HG03095 (cell line): Measurements from ENCODE around the gene EPHA2.
"Not testable (repeated sequence)": the region's sequence is repeated elsewhere in the genome, so short reads cannot be mapped to it uniquely, and the experiment has no call there.

Experiments used
- ATAC-seq: cut with Tn5 transposase; IDR thresholded peaks from one replicate; pipeline ENCODE4 v1.9.1; 2021; ENCODE audit warnings: moderate library complexity; ENCODE audit not compliant: unreplicated experiment

The EPHA2 gene

DNA sequence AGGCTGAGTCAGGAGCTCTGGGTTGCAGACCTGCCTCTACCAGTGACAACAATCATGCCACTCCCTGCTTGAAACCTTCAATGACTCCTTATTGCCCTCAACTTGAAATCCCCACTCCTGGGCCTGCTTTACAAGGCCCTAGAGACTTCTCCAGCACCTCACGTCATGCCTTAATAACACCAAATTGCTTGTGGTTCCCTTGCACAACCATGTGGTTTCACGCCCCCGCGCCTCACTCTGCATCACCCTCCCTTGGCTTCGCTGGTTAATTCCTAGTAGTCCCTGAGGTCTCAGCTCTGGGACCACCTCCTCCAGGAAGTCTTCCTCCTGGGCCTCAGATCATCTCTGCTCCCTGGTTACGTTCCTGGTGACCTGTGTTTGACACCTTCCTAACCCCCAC, 33.0 kb downstream of the EPHA2 start:
- ATAC-seq: no peak

DNA sequence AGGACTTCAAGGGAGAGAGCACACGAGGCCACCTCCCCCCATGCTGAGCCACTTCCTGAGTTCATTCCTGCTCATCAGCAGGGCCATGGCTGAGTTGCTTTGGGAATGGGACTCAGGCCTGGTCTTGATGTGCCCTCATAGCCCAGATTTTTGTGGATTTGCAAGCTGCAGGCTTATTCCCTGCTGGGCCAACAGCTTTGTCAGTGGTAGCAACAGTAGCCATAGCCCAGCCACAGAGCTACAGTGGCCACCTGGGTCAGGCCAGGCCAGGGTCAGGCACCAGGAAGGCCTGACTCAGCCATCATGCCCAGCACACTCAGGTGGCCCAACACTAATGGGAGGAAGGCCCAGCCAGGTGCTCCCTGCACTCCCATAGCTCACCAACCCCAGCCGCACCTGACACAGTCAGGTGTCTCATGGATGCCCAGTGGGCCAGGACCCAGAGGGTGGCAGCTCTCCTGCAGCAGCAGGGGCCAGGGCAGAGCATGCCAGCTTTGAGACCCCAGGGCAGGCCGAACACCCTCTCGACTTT, 33.5 kb downstream of the EPHA2 start:
- no peak for ATAC-seq

DNA sequence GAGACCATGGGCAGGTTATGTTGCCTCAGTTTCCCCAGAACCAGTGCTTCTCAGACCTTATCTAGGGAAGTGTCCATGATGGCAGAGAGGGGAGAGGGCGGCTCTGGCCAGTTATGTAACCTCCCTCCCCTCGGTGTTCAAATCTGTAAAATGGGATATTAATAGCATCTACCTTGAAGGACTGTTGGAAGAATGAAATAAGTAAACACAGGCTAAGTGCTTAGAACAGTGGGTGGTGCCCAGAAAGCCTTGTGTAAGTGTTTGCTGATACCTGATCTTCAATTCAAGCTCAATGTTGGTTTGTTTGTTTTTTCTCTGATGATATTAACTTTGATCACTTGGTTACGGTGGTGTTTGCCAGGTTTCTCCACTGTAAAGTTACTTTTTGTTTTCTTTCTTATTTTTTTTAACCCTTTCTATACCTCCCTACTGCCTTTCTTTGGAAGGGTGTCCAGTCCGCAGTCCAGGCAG, 34.9 kb downstream of the EPHA2 start:
- ATAC-seq: no peak

DNA sequence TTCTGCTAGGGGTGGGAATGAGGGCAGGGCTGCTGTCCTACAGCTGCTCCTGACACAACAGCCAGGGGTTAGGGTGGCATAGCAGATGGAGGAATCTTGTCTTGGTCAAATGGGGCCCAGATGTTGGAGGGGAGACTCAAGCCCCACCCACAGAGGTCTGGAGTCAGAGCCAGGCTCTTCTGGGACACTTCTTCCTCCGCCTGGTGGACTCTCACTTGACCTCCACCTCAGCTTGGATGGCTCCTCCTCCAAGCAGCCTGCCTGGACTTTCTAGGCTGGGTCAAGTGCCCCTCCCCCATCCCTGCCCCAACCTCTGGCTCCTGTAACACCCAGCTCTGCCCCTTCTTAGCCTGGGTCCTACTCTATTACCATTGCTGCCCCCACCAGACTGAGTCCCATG, 35.5 kb downstream of the EPHA2 start:
- ATAC-seq: no peak

DNA sequence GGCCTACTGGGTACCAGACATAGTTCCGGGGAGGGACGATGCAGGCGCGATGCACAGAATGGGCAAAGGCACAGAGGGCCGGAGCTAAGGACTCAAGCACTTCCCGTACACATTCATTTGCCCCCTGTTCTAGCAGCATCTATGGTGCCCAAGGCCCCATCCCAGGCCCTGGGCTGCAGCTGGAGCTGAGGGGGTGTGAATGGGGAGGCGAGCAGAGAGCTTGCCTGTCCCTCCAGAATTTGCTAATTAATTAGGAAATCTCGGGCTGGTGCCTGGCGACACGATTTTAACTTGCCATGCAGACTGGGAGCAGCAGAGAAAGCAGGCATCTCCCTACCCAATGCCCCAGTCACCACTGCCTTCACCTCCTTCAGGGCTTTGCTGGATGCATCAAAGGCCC, 35.9 kb downstream of the EPHA2 start:
- ATAC-seq: no peak

DNA sequence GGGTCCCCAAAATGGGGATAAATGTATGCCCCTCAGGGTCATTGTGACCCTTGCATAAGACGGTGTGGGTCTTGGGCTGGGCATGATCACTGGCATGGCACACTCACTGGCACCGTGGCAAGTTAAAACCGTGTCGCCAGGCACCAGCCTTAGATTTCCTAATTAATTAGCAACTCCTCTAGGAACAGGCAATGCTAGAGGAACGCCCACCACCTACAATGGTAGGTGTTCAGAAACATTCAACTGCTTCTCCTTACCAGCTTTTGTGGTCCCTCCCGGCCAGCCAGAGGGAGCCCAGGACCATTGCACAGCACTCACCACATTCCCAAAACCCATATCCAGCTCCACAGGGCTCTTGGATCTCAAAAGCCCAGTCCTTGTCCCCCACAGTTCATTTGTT, 36.4 kb downstream of the EPHA2 start:
- no peak for ATAC-seq

DNA sequence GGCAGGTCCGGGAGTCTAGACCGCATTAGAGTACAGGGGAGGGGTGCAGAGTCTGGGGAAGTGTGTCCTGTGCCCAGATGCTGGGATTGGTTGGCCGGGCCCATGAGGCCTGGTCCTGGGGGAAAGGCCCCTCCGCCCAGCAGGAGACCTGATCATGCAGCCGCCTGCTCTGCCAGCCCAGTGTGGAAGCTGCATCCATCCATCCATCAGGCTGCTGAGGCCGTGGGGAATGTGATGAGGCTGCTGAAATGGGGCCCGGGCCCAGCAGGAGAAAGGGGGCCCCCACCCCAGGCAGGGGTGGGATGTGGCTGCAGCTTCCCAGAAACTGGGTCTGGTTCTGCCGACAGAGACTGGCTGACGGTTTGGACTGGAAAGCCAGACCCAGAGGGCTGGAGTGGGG, 37.2 kb downstream of the EPHA2 start:
- ATAC-seq: no peak

DNA sequence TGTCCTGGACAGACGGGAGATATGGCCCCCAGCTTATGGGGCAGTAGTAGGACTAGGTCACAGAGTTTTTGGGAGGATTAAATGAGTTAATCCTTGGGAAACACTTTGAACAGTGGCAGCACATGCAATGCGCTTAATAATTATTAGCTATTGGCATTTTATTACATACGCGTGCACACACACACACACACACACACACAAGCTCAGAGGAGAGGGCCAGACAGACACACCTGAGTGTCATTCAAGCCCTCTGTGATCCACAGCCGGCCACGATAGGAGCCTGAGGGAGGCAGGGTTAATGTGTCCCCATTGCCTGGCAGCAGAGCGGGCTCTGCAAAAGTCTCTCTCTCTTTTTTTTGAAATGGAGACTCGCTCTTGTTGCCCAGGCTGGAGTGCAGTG, 37.9 kb downstream of the EPHA2 start:
- no peak for ATAC-seq

DNA sequence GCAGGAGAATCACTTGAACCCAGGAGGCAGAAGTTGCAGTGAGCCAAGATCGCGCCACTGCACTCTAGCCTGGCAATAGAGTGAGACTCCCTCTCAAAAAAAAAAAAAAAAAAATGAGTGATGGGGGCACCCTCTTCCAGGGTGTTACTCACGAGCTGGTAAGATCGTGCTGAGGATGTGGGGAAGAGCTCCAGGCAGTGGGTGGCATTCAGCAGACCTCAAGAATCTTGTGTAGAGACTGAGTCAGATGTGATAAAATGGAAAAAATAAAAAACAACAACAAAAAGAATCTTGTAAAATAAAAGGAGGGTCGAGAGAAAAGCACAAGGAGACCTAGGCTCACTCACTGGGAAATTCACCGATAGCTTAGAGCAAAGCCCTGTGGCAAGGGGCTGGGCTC, 38.5 kb downstream of the EPHA2 start:
- ATAC-seq: no peak

DNA sequence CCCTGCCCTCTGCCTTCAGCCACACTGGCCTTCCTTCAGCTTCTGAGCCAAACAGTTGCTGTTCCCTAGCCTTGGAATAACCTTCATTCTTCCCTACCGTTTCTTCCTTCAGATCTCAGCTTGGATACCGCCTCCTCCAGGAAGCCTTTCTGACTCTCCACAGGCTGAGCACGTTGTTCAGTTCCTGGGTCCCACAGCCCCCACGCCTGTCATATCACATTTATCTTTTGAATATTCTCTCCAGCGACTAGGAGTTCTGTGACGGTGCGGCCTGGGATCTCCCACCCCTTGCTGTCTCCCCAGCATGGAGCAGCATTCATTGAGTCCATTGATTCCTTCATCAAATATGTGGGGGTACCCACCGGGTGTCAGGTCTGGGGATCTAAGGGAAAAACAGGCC, 39.2 kb downstream of the EPHA2 start:
- ATAC-seq: no peak

DNA sequence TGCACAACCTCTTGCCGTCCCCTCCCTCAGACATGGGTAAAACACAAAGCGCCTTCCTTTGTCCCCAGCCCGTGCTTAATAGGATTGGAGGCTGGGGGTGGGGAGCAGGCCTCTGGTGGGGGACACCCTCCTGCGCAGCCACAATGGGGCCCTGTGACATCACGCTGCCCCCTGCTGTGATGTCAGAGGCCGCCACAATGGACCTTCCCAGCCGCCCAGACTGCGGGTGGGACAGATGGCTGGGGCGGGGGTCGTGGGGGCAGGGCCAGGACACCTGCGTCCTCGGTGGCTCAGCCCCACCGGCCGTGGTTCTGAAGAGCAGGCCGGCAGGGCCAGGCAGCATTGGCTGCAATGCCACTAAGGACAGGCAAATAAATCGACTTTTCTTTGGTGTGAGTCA, 39.9 kb downstream of the EPHA2 start:
- no peak for ATAC-seq

DNA sequence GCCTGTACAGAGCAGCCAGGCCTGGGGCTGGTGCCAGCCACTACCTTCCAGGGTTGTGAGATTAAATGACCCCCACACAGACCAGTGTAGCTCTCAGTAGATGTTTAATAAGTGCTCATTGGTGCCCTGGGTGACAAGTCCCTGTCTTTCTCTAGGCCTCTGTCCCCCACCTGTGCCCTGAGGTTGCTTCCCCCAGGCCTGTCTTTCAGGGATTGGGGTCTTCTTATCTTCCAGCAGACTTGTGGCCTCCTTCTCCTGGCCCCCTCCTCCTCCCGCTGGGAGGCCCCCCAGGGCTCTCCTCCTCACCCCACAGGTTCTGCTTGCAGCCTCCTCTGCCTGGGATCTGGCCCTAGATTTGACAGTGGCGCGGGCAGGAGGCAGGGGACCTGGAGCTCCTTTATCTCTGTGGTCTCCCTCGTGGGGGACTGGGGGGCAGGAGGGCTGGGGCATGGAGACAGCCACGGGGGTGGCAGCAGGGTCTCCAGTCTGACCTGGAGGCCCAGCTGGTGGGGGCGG, 40.3 kb downstream of the EPHA2 start:
- no peak for ATAC-seq

DNA sequence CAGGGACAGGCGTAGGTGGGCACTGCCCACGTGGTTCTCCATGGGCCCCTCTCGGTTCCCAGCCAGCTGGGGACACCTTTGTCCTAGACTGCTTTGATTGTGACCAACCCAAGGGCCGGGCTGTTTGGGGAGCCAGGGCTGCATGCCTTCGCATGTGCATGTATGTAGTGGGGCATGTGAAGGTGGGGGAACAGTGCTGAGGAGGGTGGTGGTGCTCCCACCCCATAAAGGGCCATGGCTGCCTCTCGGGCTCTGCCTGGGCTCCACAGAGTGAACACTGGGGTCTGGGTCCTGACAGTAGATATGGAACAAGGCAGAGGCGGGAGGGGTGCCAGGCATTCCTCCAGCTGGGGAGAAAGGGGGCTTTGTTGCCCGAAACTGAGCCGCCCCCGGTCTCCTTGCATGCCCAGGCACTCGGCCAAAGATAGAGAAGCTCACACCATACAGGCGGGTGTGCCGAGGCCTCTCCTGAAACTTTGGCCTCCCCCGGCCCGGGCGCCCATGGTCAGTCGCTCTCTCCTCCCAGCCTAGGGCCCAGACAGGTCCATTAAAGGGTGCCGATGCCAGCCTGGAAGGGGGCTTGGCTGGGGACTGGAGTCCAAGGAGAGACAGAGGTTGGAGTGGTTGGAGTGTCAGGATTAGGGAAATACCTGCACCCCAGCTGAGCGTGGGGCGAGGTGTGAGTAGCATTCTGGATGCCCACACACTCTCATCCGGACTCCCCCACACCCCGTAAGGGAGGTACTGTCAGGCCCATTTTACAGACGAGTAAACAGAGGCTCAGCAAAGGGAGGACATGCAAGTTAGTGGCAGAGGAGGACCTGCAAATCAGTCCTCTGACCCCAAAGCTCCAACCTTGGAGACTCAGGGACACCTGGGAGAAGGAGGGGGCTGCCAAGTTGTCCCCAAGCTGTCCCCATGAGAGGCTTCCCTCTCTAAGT, 41.1 kb downstream of the EPHA2 start:
- no peak for ATAC-seq

DNA sequence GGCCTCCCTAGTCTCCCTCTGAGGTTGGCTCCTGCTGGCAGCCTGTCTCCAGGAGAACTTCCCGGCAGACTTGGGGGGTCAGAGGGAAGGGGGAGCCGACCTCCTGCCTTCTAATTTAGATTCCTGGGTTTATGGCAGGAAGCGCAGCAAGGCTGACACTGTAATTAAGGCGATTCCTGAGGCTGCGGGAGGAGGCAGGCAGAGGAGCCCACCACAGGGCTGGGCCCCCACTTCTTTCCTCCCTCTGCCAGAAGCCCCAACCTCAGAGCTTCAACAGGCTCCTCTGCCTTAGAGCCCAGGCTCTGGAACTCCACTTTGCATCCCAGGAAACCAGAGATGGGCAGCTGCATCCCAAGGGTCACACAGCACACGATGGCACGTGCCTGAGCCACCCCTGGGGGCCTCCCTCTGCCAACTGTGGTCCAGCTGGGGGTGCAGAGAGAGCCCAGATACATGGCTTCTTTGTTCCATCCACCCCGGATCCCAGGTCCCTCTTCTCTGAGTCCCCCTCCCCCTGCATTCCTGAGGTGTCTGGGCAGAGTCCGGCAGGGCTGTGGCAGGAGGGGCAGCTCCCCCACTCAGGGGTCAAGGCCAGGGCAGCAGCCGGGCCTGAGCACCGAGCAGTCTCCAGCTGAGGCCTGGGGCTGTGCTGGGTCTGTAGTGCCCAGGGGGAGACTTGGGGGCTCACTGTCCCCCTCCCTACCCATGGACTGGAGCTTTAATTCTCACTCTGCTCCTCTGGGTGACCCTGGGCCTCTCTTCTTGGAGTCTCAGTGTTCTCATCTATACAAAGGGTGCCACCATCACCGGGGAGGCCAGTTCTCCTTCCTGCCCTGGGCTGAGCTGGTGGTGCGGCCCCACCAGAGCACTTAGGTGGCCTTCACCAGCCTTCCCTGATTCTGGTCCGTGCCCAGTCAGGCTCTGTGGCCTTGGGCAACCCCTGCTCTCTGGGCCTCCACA, 43.0 kb downstream of the EPHA2 start:
- no peak for ATAC-seq

DNA sequence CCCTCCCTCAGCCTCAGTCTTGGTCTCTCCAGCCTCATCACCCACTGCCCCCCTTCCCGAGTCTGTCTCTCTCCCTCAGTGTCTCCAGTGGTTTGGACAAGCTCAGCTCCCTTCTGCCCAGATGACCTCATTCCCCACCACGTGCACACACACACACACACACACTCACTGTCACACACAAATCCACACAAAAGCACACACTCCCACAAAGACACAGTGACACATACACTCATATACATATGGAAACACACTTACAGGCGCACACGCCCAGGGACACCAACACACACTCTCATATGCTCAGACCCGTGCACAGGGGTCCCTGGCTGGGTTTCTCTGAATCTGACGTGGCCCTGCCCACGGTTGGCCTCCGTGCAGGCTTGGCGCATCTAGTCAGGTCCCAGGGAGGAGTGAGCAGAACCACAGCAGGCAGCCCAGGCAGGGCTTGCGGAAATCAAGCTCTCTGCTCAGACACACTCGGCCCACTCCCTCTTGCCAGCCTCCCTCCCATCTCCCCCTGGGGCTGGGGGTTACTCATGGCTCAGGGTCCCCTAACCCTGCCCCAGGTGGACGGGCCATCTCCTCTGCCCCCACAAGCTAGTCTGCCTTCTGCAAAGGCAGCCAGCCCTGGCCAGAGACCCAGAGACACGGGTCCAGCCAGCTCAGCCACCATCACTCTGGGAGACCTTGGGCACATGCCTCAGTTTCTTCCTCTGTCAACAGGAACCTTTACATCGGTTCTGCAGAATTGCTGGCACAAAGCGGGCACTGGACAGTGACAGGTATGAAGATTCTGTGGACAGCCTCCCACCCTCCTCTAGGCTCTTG, 43.9 kb downstream of the EPHA2 start:
- ATAC-seq: no peak

DNA sequence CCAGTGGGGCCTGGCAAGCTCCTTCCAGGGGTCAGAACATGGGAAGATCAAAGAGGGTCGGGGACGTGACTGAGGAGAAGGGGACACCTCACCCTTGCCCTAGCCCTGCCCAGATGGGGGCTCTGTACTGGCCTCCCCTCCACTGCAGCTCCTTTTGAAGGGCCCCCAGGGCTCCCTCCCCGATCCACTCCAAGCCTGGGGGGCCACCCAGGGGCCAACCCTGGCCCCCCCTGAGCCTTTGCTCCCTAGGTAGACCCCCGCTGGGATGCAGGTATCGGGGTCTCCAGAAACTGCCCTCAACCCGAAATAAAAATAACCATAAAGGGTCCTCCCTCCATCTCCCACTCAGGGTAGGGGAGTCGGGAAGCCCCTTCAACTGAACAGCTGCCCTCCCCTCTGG, 45.0 kb downstream of the EPHA2 start:
- ATAC-seq: no peak

DNA sequence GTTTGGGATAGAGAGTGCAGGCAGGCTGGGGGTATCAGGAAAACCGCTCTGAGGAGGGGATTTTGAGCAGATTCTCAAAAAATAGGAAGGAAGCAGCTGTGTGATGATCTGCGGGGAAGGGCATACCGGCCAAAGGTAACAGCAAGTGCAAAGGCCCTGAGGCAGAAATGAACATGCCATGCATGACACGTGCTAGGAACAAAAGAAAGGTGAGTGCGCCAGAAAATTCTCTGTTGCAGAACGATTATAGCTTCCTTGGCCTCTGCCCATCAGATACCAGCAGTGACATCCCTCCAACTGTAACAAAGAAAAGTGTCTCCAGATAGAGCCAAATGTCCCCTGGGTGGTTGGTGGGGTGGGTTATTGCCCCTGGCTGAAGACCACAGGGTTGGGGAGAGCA, 45.4 kb downstream of the EPHA2 start:
- no peak for ATAC-seq

DNA sequence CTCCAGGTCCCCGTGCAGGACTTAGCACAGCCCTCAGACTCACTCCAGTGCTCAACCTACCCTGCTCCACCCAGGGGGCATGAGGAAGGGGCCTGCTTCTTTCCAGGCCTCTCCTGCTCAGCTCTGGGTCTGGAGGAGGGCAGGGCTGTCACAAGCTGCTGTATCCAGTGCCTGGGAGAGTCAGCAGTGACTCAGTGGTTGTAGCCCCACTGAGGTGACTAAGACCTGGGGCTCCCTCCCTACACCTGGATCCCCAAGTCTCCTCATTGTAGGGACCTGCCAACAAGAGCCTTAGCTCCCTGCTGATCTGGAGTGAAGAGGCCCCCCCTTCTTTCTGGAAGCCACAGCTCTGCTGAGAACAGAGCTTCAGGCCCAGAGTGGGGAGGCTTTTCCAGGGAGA, 46.3 kb downstream of the EPHA2 start:
- ATAC-seq: no peak

DNA sequence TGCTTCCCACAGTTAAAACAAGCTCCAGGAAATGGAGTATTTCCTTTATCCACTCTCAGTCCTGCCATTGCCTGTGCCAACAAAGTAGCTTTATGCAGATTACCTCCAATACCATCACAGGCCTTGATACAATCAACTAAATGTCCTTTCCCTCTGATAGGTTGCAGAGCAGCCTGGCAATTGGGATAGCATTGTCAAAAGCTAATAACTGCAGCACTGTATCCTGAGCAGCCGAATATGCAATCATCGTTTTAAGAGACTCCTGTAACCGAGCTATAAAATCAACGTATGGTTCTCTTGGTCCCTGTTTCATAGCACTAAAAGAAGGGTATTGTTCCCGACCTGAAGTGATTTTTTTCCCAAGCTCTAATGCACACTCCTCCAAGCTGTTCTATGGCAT, 48.8 kb downstream of the EPHA2 start:
- not testable (repeated sequence) for ATAC-seq

DNA sequence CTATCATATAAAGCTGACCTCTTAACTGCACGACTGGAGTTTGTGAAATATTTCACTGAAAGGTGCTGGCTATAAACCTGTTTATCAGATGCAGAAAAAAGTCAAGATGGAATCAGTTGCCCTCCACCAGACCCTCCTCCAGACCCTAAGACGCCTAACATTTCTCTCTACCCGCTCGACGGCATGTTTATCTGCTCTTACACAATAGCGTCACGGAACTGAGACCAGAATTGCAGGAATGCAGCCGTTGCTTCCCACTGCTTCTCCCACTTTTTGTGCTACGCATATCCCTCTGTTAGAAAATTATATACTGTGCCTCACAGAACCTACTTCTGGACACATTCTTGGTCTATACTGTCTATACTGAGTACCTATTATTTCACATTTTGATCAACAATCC, 54.2 kb downstream of the EPHA2 start:
- no peak for ATAC-seq
